HG03060 (cell line): ENCODE data around the gene CD5L.

ENCODE experiments used
- ATAC-seq: cut with Tn5 transposase; IDR thresholded peaks from one replicate; pipeline ENCODE4 v1.9.1; 2021; ENCODE audit warnings: low read depth, moderate number of reproducible peaks; ENCODE audit not compliant: unreplicated experiment

Gene CD5L

DNA sequence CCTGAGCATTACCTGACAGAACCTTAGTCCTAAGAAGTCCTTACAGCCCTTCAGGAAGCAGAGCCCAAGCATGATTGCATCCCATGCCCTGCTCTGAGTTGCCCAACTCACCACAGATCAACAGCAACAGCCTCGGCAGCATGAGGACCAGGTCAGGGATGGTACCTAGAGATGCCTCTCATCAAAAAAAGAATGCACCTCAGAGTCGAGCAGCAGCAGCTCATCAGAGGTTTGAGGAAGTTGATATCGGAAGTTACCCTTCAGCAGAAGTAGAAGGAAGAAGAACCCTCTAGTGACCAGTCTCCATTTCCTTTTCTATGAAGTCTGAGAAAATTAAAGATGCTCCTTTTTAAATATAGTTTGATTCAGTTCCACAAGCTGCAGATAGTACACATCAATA is 21.7 kb downstream of the CD5L start, which contains the start of gene FCRL1:
TSS of gene FCRL1 (minus strand) at position 225 of the 400 bp plus-strand sequence. CDS start at position 142, 83 bp downstream.
- ATAC-seq = no peak

DNA sequence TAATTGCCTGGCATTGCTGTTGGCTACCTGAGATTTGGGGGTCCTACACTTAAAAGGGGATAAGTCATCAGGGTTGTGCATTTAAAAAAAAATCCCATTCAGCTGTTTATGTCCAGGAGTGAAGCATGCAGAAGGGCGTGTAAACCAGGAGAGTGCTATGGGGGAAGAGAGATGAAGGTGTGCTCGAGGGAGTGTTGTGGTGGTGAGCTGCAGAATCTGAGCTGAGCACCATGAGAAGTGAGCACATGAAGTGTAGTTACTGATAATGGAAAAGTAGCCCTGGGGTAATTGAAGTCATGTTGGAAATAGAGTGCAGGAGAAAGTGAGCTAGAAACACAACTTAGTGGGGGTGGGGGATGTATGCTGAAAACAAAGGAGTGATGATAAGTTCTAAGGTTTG is 22.4 kb downstream of the CD5L start:
- ATAC-seq = no peak

DNA sequence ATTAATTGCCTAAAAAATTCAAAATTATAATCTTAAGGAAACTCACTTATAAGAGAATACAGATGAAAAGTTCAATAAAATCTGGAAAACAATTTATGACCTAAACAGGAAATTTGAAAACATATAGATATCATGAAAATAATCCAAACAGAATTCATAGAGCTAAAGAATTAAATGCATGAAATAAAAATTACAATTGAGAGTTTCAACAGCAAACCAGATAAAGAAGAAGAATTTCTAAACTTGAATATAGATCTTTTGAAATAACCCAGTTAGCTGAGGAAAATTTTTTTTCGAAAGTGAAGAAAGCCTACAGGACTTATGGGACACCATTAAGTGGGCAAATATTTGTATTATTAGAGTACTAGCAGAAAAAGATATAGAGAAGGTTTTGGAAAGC is 28.3 kb downstream of the CD5L start:
- ATAC-seq = no peak

DNA sequence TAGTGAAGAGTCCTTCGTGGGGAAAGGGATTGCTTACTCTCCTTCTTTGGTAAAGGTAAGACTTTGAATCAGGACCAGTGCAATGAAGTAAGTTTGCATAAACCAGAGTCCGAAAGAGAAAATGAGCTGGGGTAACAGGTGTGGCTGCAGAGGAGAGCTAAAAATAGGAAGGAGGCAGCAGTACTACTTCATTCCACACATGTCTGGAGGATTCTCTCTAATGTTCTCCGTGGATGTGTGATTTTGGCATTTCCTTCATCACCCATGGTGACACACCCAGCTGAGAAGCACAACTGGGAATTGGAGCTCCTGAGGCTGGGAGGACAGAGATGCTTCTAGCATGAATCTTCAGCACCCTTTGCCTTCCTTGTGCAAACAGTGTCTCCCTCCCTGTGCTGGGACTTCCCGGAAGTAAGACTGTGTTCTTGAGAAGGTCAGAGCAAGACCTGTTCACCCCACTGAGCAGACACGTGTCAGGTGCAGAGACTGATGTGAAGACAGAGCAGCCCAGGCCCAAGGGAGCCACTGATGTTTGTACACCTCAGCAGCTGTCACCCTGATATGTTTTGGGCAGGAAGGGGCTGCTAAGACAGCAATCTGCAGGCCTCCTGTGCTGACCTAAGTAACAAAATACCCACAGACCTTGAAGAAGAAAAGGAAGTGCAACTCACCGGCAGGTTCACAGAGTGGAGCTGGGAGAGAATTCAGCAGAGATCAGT is 35.0 kb downstream of the CD5L start:
- ATAC-seq = peak; percentile 75

DNA sequence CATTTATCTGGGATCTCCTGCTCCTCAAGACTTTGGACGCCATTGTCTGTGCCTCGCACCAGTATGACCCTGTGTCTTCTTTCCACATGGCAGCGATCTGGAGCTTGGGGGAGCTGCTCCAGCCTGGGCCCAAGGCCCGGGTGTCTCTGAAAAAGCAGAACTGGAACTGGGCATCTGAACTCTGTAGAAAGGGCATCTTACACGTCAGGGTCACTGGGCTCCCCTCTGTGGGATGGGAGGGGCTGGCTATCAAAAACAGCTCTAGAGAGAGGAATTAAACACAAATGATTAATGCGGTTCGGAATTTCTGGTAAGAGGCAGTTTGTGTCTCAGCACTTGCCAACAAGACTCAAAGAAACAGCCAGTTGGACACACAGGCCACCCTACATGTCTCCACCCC is 37.8 kb downstream of the CD5L start:
- no peak for ATAC-seq

DNA sequence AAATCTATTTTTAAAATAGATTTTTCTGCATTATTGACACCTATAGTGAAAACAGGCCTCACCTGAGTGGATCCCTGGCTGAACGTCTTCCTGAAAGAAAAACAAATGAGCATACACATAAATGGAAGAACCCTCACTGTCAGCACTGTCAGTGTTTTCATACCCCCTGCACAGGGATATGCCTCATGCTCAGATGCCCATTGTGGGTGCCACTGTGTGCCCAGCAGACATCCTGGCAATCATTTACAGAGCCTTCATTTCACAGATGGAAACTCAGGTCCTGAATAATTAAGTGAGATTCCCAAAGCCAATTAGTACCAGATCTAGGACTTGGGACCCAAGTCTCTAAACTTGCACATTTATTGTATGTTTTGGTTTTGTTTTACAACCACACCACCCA is 41.6 kb downstream of the CD5L start:
- no peak for ATAC-seq

DNA sequence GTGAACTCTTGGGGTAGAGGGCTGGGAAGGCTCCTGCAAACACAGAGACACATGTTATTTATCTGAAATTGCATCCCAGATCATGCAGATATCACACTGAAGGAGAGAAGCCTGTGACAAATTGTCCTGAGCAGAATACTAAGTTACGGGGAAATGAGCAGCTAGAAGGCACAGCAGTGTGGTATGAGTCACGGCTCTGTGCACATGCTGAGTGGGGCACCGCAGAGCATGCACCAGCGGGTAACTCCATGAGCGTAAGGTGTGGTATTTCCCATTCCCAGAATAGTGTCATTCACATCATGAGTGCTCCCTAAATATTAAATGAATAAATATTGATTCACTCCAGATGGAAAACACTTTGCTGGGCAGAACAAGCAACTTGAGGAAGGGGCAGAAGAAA is 43.4 kb downstream of the CD5L start:
- no peak for ATAC-seq

DNA sequence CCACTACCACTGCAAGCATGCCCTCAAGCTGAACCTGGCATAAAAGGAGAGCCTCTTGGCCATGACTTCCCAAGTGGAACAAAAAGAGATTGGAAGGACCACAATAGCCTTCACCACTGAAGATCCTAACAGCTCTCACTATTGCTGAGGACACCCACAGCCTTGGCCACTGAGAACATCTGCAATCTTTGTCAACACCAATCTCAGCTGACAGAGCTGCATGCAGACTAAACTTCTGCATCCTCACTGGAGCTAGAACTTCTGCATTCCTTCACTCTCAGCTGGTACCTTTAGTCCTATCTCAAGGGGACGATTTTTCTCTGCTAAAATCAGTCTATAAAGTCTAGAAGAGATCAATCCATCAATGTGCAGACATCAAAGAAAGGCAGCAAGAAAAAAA is 56.4 kb downstream of the CD5L start:
- no peak for ATAC-seq

DNA sequence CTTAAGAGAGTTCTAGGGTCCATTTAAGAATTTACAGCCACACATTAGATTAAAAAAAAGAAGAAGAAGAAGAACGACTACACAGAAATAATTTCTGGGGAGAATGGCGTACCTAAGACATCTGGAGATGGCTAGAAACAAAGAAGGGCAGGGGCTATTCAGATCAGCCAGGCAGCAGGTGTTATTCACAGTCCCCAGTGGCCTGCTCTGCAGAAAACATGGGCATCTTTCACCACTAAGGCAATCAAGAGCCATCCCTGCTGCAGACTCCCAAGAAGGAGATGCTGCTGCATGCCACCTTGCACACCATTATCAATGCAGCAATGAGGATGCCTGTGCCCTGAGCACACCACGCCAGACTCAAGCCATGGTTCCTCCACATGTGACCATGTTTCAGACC is 56.8 kb downstream of the CD5L start:
- ATAC-seq = no peak

DNA sequence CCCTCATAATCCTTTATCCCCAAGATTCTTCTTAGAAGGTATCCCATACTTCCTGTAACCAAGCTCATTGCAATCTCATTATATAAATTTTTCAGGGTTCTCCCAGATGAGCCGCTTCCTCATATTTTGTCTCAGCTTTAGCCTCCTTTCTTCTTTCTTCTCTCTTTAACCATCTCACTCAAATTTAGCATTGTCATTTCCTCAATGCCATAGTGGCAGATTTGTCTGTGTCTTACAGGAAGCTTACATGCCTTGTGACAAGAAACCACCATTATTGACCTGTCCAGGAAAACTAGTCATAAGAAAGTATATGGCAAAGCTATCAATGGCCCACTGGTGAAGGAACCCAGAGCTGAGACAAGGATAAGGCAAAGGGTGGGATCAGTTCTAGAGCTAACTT is 58.7 kb downstream of the CD5L start:
- ATAC-seq = no peak

DNA sequence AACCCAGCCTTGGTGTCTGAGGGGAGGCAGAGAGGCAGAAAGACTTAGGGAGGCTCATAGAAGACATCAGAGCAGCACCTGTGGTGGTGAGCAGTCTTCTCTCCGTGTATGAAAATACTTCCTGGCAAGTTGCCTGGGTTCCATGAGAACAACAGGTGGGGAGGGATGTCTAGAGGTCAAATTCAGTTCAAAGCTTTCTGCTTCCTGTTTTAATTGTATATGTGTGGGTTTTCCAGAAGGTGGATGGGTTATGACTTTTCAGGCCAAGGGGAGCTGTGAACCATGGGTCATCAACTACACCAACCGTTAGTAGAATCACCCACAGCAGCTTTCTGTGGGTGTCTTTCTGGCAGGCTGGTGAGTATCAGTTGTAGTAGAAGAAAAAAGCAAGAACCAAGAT is 60.6 kb downstream of the CD5L start:
- ATAC-seq = peak; percentile 42
